B cell (primary cell): ENCODE measurements around the gene PLS1. TPM values are rescaled to one million over a fixed set of nuclear protein-coding genes. Genes with fewer than 3 reads are reported as not detected.

ENCODE experiments used
- ATAC-seq: fragments of 200-7000 bp; cut with Tn5 transposase; one replicate; pipeline ENCODE4 v1.10.0; 2021; ENCODE audit warnings: low read depth, mild to moderate bottlenecking, moderate number of reproducible peaks, moderate library complexity
- CTCF ChIA-PET: fragments of 350-600 bp; sonication (Branson Sonifier 250); formaldehyde crosslinking; loops from one replicate; lab custom pipeline; 2021; ENCODE audit warnings: antibody characterized with exemption, inconsistent platforms; lab: Charles Lee
- POLR2A ChIA-PET: fragments of 350-600 bp; sonication (Branson Sonifier 250); formaldehyde crosslinking; loops from one replicate; lab custom pipeline; 2021; ENCODE audit warnings: antibody characterized with exemption; lab: Charles Lee
- DNase-seq: peaks from one replicate; pipeline ENCODE4 v3.0.0; 2013
- H2AFZ ChIP-seq: 2 replicates; pipeline ENCODE4 v1.6.1; 2012; ENCODE audit warnings: mild to moderate bottlenecking, low read depth, low read length; ENCODE audit not compliant: insufficient read depth, poor library complexity, severe bottlenecking
- H3K27ac ChIP-seq, 2 donors: 1 replicate in 1 of 2; 2 replicates in 1 of 2; pipeline ENCODE4 v1.5.1; 2012 to 2013; ENCODE audit warnings: low read length in 2 of 2, mild to moderate bottlenecking in 2 of 2, moderate library complexity in 1 of 2
- H3K27me3 ChIP-seq, 4 experiments: fragments of 200-600 bp in 1 of 4; sonication (generic) in 1 of 4; replicated peaks in 1 of 4; 1 replicate in 2 of 4; 2 replicates in 2 of 4; pipeline versions ENCODE4 v1.6.1 to v1.7.0; 2013 to 2016; ENCODE audit warnings: low read length in 3 of 4, mild to moderate bottlenecking in 2 of 4, mixed read lengths in 1 of 4, moderate library complexity in 1 of 4; ENCODE audit not compliant: insufficient read depth in 4 of 4, control insufficient read depth in 3 of 4; ENCODE audit errors: control extremely low read depth in 1 of 4
- H3K36me3 ChIP-seq, 2 experiments: replicated peaks in 1 of 2; 1 replicate in 1 of 2; 2 replicates in 1 of 2; pipeline versions ENCODE4 v1.6.1 to v1.7.1; 2013; ENCODE audit warnings: low read length in 1 of 2; ENCODE audit not compliant: insufficient read depth in 2 of 2, control insufficient read depth in 1 of 2; ENCODE audit errors: control extremely low read depth in 1 of 2, extremely low read depth in 1 of 2
- H3K4me1 ChIP-seq, 2 donors: fragments of 200-600 bp in 1 of 2; sonication (generic) in 1 of 2; 1 replicate in 1 of 2; 2 replicates in 1 of 2; pipeline versions ENCODE4 v1.5.1 to v1.6.1; 2013 to 2017; ENCODE audit warnings: low read length in 2 of 2; ENCODE audit not compliant: control insufficient read depth in 2 of 2, insufficient read depth in 2 of 2
- H3K4me2 ChIP-seq: replicated peaks from 2 replicates; pipeline ENCODE3; 2012; ENCODE audit warnings: mild to moderate bottlenecking, low read depth, low read length; ENCODE audit not compliant: poor library complexity, severe bottlenecking
- H3K4me3 ChIP-seq, 5 experiments: fragments of 200-600 bp in 1 of 5; sonication (generic) in 1 of 5; 1 replicate in 3 of 5; 2 replicates in 2 of 5; pipeline versions ENCODE4 v1.5.1 to v1.7.0; 2011 to 2016; ENCODE audit warnings: low read length in 4 of 5, mild to moderate bottlenecking in 4 of 5, low read depth in 2 of 5, control low read depth in 1 of 5, moderate library complexity in 1 of 5; ENCODE audit not compliant: insufficient read depth in 1 of 5; ENCODE audit errors: control extremely low read depth in 1 of 5, extremely low read depth in 1 of 5
- H3K79me2 ChIP-seq: fragments of 200-600 bp; sonication (generic); one replicate; pipeline ENCODE4 v1.6.0; 2016; ENCODE audit warnings: low read length; ENCODE audit not compliant: control insufficient read depth, insufficient read depth
- H3K9ac ChIP-seq: fragments of 200-600 bp; sonication (generic); 2 replicates; pipeline ENCODE4 v1.6.1; 2017; ENCODE audit warnings: mild to moderate bottlenecking, low read length, moderate library complexity
- H3K9me3 ChIP-seq, 3 donors: one replicate each; pipeline versions ENCODE4 v1.6.1 to v1.7.1; 2013; ENCODE audit warnings: low read length in 2 of 3; ENCODE audit not compliant: control insufficient read depth in 2 of 3, insufficient read depth in 1 of 3; ENCODE audit errors: control extremely low read depth in 1 of 3
- H4K20me1 ChIP-seq: 2 replicates; pipeline ENCODE4 v1.6.0; 2012; ENCODE audit warnings: mild to moderate bottlenecking, low read length; ENCODE audit not compliant: insufficient read depth, control insufficient read depth, poor library complexity, severe bottlenecking
- H3K27ac Mint-ChIP-seq: one replicate; pipeline ENCODE4 v1.8.0; 2021; ENCODE audit warnings: mixed read lengths
- H3K27me3 Mint-ChIP-seq: one replicate; pipeline ENCODE4 v1.8.0; 2021; ENCODE audit warnings: mixed read lengths
- H3K4me1 Mint-ChIP-seq: one replicate; pipeline ENCODE4 v1.8.0; 2021; ENCODE audit warnings: mixed read lengths
- H3K4me3 Mint-ChIP-seq: one replicate; pipeline ENCODE4 v1.8.0; 2021; ENCODE audit warnings: mixed read lengths
- H3K9me3 Mint-ChIP-seq: one replicate; pipeline ENCODE4 v1.8.0; 2022; ENCODE audit warnings: mixed read lengths; ENCODE audit not compliant: insufficient read depth
- CTCF ChIP-seq: fragments of 200-600 bp; IDR thresholded peaks from one replicate; pipeline ENCODE4 v1.8.0; 2022; ENCODE audit warnings: antibody characterized with exemption, mild to moderate bottlenecking
- EZH2 ChIP-seq: IDR thresholded peaks from 2 replicates; pipeline ENCODE4 v1.6.1; 2012; ENCODE audit warnings: borderline replicate concordance, low read depth, mild to moderate bottlenecking, moderate library complexity, low read length; ENCODE audit not compliant: insufficient read depth, poor library complexity, severe bottlenecking
- WGBS: methylation state at CpG from one replicate; pipeline ENCODE4 v1.1.5; 2013; ENCODE audit warnings: missing lambda C conversion rate; ENCODE audit not compliant: insufficient coverage; 5-methylcytosine and 5-hydroxymethylcytosine counted together
- intact Hi-C: fragments of 100-400 bp; cut with micrococcal nuclease; formaldehyde crosslinking; loops from one replicate; pipeline ENCODE4 v1.10.0; 2022
- polyA plus RNA-seq: library from polyadenylated mRNA; depleted of rRNA; stranded (reverse); fragments of >200 nt; gene quantifications from 2 replicates; pipeline ENCODE4 v1.2.3, GENCODE V29; 2012
- total RNA-seq, 2 donors: library from RNA; stranded (reverse); fragments of 120-200 nt in 1 of 2; gene quantifications; 1 replicate in 1 of 2; 2 replicates in 1 of 2; pipeline versions ENCODE4 v1.2.3 to v1.2.4, GENCODE V29; 2013 to 2022

The PLS1 gene
- total and polyA plus RNA-seq, 2 donors (not counting 1 experiment from before 2014, with no cell fraction given) = 0.13 to 0.74 TPM

GRCh38 chr3:142645236-142645793 is 49.1 kb downstream of the PLS1 start:
- Histone ChIP-seq H3K4me3 (no peak overlapping the region), H3K9me3 (no peaks in the 10 kb centered on the region), H3K27ac (no peak overlapping the region), H3K4me2 (no peak overlapping the region), H3K79me2 (no peaks in the 10 kb centered on the region), H3K27me3 (no peaks in the 10 kb centered on the region), H2AFZ (no peak overlapping the region), H3K4me1 (no peaks in the 10 kb centered on the region), H3K36me3 (no peaks in the 10 kb centered on the region), H4K20me1 (no peaks in the 10 kb centered on the region), H3K9ac (no peak overlapping the region)
- DNase-seq = no peak
- intact Hi-C loops = no loop called here
- Mint-ChIP-seq H3K4me1 (peaks cover 1% of the 10 kb centered on the region), H3K9me3 (no peaks in the 10 kb centered on the region), H3K4me3 (no peak overlapping the region), H3K27me3 (peaks cover 5% of the 10 kb centered on the region), H3K27ac (no peak overlapping the region)
- CTCF ChIA-PET = no interaction called here
- TF ChIP-seq CTCF = no peak
- no peak for TF ChIP-seq EZH2
- POLR2A ChIA-PET = no interaction called here
- ATAC-seq = no peak
- 86% methylated on average over 1 of the region's 2 CpGs for WGBS

- H3K4me1 ChIP-seq = no peaks in the 10 kb centered on the region
- WGBS = 75% methylated on average over 1 of the region's 5 CpGs
- Mint-ChIP-seq H3K4me1 (peaks cover 4% of the 10 kb centered on the region), H3K27me3 (peaks cover 10% of the 10 kb centered on the region), H3K9me3 (no peaks in the 10 kb centered on the region), H3K27ac (no peak overlapping the region), H3K4me3 (no peak overlapping the region)
- DNase-seq (no peak), ATAC-seq (no peak)
- no peak overlapping the region for H3K27ac ChIP-seq
- H3K36me3 ChIP-seq = no peaks in the 10 kb centered on the region
- no peaks in the 10 kb centered on the region for H3K9me3 ChIP-seq
- intact Hi-C loops = no loop called here
- H3K9ac ChIP-seq = no peak overlapping the region
- H4K20me1 ChIP-seq = no peaks in the 10 kb centered on the region
- ChIA-PET CTCF (no interaction called here), POLR2A (no interaction called here)
- H3K4me3 ChIP-seq = no peak overlapping the region
- no peak overlapping the region for H3K4me2 ChIP-seq
- TF ChIP-seq CTCF (no peak), EZH2 (no peak)
- no peaks in the 10 kb centered on the region for H3K79me2 ChIP-seq
- no peaks in the 10 kb centered on the region for H3K27me3 ChIP-seq
- H2AFZ ChIP-seq = no peak overlapping the region
Measured at GRCh38 chr3:142646020-142646785, 50.0 kb downstream of the PLS1 start.
